GM12878 (cell line): ENCODE data around the gene MRPL32. TPM values are rescaled to one million over a fixed set of nuclear protein-coding genes. Genes with fewer than 3 reads are reported as not detected.

Source experiments
- ATF7 ChIP-seq: fragments of 450-650 bp; IDR thresholded peaks from 2 replicates; pipeline ENCODE4 v1.6.1; 2016; ENCODE audit warnings: low read depth, mild to moderate bottlenecking
- CBFB ChIP-seq: IDR thresholded peaks from 2 replicates; pipeline ENCODE4 v1.6.1; 2016; ENCODE audit warnings: antibody characterized with exemption, low read depth
- EED ChIP-seq: sonication (generic); IDR thresholded peaks from 2 replicates; pipeline ENCODE4 v1.6.1; 2016; ENCODE audit warnings: antibody characterized with exemption, low read depth
- EP300 ChIP-seq, 2 experiments: fragments of 150-350 bp in 1 of 2; IDR thresholded peaks; 2 replicates each; pipeline ENCODE4 v1.6.1; 2011 to 2012; ENCODE audit warnings: low read depth in 2 of 2, low read length in 2 of 2, borderline replicate concordance in 1 of 2, improper control_type of control experiment in 1 of 2, inconsistent platforms in 1 of 2; ENCODE audit not compliant: control insufficient read depth in 1 of 2
- KAT2A ChIP-seq: conservative IDR thresholded peaks from 2 replicates; pipeline ENCODE4 v1.6.1; 2011; ENCODE audit warnings: low read depth, low read length; ENCODE audit not compliant: control insufficient read depth
- KLF5 ChIP-seq: fragments of 450-650 bp; IDR thresholded peaks from 2 replicates; pipeline ENCODE4 v1.6.1; 2014; ENCODE audit warnings: mild to moderate bottlenecking; ENCODE audit not compliant: partially characterized antibody
- LARP7 ChIP-seq: fragments of 450-650 bp; IDR thresholded peaks from 2 replicates; pipeline ENCODE4 v1.6.1; 2017; ENCODE audit warnings: mild to moderate bottlenecking
- MAX ChIP-seq: IDR thresholded peaks from 2 replicates; pipeline ENCODE4 v1.6.1; 2012; ENCODE audit warnings: low read depth, low read length, improper control_type of control experiment
- MEF2B ChIP-seq: fragments of 450-650 bp; IDR thresholded peaks from 2 replicates; pipeline ENCODE4 v1.6.1; 2018; ENCODE audit warnings: mild to moderate bottlenecking, moderate library complexity; ENCODE audit not compliant: partially characterized antibody, poor library complexity, severe bottlenecking
- MYC ChIP-seq: IDR thresholded peaks from 2 replicates; pipeline ENCODE4 v1.6.1; 2011; ENCODE audit warnings: mild to moderate bottlenecking, low read length, moderate library complexity, inconsistent platforms; ENCODE audit not compliant: insufficient read depth, insufficient replicate concordance, insufficient read length, severe bottlenecking
- NBN ChIP-seq: fragments of 450-650 bp; IDR thresholded peaks from 2 replicates; pipeline ENCODE4 v1.6.1; 2016
- NFXL1 ChIP-seq: fragments of 450-650 bp; IDR thresholded peaks from 2 replicates; pipeline ENCODE4 v1.6.1; 2017; ENCODE audit warnings: antibody characterized with exemption, mild to moderate bottlenecking, borderline replicate concordance
- PKNOX1 ChIP-seq: fragments of 450-650 bp; IDR thresholded peaks from 2 replicates; pipeline ENCODE4 v1.6.1; 2016; ENCODE audit warnings: mild to moderate bottlenecking
- RB1 ChIP-seq: fragments of 450-650 bp; formaldehyde crosslinking; IDR thresholded peaks from 2 replicates; pipeline ENCODE4 v1.6.1; 2017; ENCODE audit warnings: mild to moderate bottlenecking, borderline replicate concordance
- TCF3 ChIP-seq: IDR thresholded peaks from 2 replicates; pipeline ENCODE4 v1.6.1; 2012; ENCODE audit warnings: low read depth, mild to moderate bottlenecking, low read length, borderline replicate concordance; ENCODE audit not compliant: insufficient read depth
- ZBED1 ChIP-seq: IDR thresholded peaks from 2 replicates; pipeline ENCODE4 v1.6.1; 2016; ENCODE audit warnings: borderline replicate concordance
- ZBTB40 ChIP-seq: fragments of 450-650 bp; IDR thresholded peaks from 2 replicates; pipeline ENCODE4 v1.6.1; 2016; ENCODE audit warnings: mild to moderate bottlenecking, moderate library complexity, borderline replicate concordance
- ZNF384 ChIP-seq: IDR thresholded peaks from 2 replicates; pipeline ENCODE4 v1.6.1; 2012; ENCODE audit warnings: low read depth, mild to moderate bottlenecking, low read length, improper control_type of control experiment, borderline replicate concordance
- polyA plus RNA-seq, 11 experiments: library from polyadenylated mRNA; depleted of rRNA in 4 of 11; unstranded in 6 of 11; stranded (reverse) in 5 of 11; fragments of >200 nt; fragmentation: Nextera tagmentation in 4 of 11; fragmentation: Illumina TruSeq in 1 of 11; extraction: Ambion mirVana in 4 of 11; extraction: Trizol in 1 of 11; gene quantifications; 1 replicate in 1 of 11; 2 replicates in 10 of 11; pipeline versions ENCODE4 v1.2.1 to v1.2.3, GENCODE V29; 2011 to 2016; ENCODE audit warnings: inconsistent platforms in 2 of 11, missing spikeins in 2 of 11, low read depth in 1 of 11
- total RNA-seq, 4 experiments: library from RNA; depleted of rRNA in 3 of 4; stranded (reverse); fragments of >200 nt in 3 of 4; fragmentation: Illumina TruSeq in 1 of 4; extraction: Trizol in 1 of 4; gene quantifications; 2 replicates each; pipeline versions ENCODE4 v1.2.1 to v1.2.3, GENCODE V29; 2013 to 2021
- TF ChIP-seq, protein P1 (sequence below): fragments of 450-650 bp; IDR thresholded peaks from 2 replicates; pipeline ENCODE4 v1.6.1; 2017; ENCODE audit warnings: mild to moderate bottlenecking, moderate library complexity

Gene MRPL32
- total and polyA plus RNA-seq, 10 of the 15 experiments (the other 5 are each of a cell fraction or from before 2014, with no cell fraction given), result 65.3 to 339 (median 112) TPM

DNA sequence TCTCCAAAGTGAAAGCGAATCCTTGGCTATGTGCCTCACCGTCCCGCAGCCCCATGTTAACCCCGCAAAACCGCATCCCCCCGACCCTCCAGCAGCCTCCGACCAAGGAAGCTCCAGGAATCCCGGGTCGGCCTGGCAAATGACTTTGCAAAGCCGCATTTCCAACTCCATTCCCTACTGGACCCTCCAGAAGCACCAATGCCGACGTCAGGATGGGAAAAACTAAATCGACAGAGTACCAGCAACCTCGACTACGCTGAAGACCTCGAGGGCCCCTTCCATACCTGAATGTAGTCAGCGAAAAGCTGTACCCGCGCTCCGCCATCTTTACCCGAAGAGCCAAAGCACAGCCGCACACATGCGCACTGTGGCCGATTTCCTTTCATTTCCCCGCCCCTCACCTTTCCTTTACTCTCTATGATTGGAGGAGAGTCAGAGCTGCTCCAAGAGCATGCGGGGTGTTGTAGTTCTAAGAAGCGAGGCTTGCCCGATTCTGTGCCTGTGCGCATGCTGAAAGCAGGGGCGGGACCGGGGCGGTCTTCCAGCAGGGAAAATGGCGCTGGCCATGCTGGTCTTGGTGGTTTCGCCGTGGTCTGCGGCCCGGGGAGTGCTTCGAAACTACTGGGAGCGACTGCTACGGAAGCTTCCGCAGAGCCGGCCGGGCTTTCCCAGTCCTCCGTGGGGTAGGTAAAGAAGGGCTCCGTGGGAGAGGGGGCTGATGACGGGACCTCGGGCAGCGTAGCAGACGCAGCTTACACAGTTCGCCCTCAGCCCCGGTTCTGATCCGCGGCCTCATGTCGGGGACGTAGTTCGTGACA lies at the start of gene MRPL32, which contains the start of gene PSMA2 (continued):
- TF ChIP-seq CBFB, result peak; percentile 81; the same call in 1 of the 2 replicates
- 0 out of 2 replicates have a peak, but pooled peaks have one; percentile 36 for TF ChIP-seq RB1
- peak; percentile 39; the same call in 1 of the 2 replicates for TF ChIP-seq LARP7
- TF ChIP-seq, protein P1, sequence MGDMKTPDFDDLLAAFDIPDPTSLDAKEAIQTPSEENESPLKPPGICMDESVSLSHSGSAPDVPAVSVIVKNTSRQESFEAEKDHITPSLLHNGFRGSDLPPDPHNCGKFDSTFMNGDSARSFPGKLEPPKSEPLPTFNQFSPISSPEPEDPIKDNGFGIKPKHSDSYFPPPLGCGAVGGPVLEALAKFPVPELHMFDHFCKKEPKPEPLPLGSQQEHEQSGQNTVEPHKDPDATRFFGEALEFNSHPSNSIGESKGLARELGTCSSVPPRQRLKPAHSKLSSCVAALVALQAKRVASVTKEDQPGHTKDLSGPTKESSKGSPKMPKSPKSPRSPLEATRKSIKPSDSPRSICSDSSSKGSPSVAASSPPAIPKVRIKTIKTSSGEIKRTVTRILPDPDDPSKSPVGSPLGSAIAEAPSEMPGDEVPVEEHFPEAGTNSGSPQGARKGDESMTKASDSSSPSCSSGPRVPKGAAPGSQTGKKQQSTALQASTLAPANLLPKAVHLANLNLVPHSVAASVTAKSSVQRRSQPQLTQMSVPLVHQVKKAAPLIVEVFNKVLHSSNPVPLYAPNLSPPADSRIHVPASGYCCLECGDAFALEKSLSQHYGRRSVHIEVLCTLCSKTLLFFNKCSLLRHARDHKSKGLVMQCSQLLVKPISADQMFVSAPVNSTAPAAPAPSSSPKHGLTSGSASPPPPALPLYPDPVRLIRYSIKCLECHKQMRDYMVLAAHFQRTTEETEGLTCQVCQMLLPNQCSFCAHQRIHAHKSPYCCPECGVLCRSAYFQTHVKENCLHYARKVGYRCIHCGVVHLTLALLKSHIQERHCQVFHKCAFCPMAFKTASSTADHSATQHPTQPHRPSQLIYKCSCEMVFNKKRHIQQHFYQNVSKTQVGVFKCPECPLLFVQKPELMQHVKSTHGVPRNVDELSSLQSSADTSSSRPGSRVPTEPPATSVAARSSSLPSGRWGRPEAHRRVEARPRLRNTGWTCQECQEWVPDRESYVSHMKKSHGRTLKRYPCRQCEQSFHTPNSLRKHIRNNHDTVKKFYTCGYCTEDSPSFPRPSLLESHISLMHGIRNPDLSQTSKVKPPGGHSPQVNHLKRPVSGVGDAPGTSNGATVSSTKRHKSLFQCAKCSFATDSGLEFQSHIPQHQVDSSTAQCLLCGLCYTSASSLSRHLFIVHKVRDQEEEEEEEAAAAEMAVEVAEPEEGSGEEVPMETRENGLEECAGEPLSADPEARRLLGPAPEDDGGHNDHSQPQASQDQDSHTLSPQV, result no peak
- no peak for TF ChIP-seq MYC
- TF ChIP-seq KLF5, result peak; percentile 36
- TF ChIP-seq NFXL1, result no peak
- TF ChIP-seq ZBTB40, result peak; percentile 67; the same call in 1 of the 2 replicates
- peak; percentile 35; the same call in 1 of the 2 replicates for TF ChIP-seq PKNOX1
- TF ChIP-seq EP300 (IDR thresholded peaks at IDR 0.05; ENCODE audit: borderline replicate concordance in 1 of 2, control insufficient read depth in 1 of 2, low read depth in 2 of 2, low read length in 2 of 2), result no peak
- TF ChIP-seq MEF2B, result no peak
- no peak for TF ChIP-seq ZNF384
- 0 out of 2 replicates have a peak, but pooled peaks have one; percentile 43 for TF ChIP-seq TCF3
- TF ChIP-seq NBN, result peak; percentile 34; the same call in 1 of the 2 replicates
- peak; percentile 42; the same call in 1 of the 2 replicates for TF ChIP-seq ZBED1
- no peak for TF ChIP-seq ATF7
- no peak for TF ChIP-seq KAT2A
- TF ChIP-seq EED, result peak; percentile 69
- peak; percentile 81 for TF ChIP-seq MAX
